GM20431 (cell line): ENCODE results near the gene PUS1.

ENCODE experiments used
- in situ Hi-C: fragments of 300-500 bp; cut with MseI, MboI; formaldehyde crosslinking; loops from one replicate; pipeline ENCODE4 v1.15.0; 2020; ENCODE audit warnings: low sequenced_read_pairs; ENCODE audit not compliant: unreplicated experiment

PUS1 gene

DNA sequence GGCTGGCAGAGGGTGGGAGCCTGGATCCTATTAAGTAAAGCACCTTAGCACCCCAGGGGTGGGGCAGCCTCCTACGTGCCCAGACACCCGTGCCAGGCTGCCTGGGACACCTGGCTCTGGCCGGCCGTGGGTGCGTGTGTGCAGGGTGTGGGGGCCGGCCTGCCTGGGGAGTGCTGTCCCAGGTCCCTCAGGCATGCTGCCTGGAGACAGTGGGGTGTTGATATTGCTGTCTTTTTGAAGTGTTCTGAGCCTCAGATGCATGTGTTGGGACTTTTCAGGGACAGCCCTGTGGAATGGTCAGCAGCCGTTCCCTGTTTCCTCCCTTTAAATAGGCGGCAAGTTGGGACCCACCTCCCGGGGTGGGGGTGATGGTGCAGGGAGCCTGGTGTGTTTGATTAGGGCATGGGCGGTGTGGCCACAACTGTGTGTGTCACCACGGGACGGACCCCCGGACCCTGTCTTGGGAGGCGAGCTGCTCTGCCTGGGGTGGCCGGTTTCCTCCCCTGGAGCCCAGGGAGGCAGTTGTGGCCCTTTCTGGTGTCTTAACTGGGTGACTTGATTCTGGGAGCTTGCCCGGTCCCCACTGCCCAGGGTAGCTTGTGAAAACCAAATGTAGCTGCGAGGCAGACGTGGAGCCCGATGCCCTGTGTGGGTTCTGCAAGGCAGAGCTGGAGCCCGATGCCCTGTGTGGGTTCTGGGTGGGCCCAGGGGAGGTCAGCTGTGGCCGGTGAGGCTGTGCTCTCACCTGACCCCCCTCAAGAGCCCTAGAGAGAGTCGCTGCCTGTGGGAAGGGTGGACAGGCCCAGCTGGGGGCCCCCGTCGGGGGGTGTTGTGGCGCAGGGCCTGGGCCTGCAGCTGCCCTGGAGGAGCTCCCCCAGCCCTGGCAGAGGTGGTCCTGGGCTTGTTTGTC is 26.5 kb upstream of the PUS1 start:
- in situ Hi-C loops = no loop called here

DNA sequence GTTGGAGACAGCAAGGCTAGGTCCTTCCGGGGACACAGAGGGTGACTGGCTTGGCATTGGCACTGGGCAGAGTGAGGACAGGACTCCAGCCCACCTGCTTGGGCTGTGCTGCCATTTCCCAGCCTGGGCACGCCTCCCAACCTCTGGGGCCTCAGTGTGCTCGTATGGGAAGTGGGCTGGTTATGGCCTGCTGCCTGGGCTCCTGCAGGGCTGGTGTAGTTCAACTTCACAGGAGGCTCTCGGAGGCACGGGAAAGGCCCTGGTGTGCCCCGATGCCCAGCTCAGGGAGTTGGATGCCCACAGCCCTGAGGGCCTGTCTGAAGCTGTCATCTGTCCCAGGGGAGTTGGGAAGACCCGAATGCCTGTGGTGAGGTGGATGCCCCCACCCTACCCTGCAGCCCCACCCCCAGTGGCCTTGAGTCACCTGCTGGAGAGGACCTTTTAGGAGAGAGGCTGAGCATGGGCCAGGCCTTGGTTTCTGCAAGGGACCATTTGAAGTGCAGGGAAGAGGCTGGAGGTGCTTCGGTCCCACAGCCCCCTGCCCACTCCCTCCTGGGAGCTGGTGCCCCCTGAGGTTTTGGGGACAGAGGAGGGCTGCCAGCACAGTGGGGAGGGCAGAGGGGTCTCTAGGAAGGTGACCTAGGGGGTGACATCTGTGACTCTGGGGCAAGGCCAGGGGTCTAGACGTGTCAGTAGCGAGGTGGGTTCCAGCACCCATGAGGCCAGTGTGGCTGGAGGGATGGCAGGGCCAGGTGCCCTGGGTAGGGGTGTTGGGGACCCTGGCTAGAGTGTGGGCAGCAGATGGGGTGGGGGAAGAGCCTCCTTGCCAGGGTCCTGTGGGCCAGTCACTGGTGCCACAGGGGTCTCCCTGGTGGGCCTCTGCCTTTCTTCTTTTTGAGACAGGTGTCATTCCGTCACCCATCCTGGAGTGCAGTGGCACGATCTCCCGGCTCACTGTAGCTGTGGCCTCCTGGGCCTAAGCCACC is 25.5 kb upstream of the PUS1 start:
- in situ Hi-C loops = no loop called here

DNA sequence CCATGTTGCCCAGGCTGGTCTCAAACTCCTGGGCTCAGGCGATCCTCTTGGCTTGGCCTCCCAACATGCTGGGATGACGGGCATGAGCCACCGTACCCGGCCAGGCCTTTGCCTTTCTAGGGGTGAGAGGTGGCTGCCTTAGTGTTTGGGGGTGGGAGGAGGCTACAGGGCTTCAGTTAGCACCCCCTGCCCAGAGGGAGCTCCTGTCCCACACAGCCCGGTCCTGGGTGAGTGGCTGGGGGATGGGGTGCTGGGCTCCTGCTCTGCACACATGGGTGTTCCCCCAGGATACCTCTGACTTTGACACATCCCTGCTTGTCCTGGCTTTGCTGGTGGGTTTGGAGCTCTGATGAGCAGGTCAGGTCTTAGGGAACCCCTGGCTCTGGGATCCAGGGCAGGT is 24.7 kb upstream of the PUS1 start:
- in situ Hi-C loops = no loop called here

GRCh38 chr12:131905081-131905629 is 23.9 kb upstream of the PUS1 start:
- in situ Hi-C loops = no loop called here

DNA sequence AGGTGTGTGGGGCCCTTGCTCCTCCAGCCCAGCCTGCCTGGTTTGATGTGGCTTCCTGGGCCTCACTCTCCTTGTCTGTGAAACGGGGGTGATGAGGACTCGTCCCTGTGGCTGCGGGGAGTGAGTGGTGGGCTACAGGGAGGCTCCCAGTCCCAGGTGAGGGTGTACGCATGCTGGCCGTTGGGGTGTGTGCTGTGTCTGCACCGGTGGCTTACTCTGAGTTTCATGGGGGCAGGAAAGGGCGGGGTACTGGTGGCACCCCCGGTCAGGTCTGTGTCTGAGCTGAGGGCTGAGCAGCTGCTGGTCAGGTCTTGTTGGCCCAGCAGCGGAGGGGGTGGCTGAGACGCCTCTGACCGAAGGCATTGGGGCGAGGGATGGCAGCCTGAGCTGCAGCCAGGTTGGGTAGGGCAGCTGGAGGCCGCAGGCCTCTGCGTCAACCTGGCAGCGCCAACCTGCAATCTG is 23.4 kb upstream of the PUS1 start:
- in situ Hi-C loops = no loop called here

DNA sequence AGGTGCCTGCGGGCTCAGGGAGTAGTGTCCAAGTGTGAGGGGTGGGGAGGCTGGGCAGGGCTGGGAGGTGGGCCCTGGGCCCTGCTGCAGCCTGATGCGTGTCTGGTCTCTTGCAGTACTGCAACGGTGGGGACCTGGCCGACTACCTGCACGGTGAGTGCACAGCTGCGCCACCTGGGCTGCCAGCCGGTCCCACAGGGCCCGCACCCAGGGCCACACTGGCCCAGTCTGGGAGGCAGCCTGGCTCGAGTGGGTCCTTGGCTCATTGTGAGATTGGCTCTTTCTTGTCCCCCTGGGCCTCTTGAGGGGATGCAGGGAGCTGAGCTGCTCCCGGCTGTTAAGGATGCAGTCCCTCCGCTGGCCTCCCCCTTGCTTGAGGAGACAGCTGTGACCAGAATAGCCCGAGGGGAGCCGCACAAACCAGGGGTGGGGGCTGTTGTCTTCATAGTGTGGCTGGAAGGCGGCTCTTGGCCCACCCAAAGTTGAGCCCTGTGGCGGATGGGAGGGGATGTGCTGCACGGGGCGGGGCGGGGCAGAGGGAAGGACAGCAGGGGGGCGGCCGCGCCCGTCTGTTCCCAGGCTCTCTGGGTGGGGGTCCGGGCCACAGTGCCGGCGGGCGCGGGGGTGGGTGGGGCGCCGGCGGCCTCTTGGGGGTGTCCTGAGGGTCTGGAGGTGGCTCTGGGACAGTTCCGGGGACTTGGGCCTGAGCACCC is 21.5 kb upstream of the PUS1 start:
- in situ Hi-C loops = no loop called here

DNA sequence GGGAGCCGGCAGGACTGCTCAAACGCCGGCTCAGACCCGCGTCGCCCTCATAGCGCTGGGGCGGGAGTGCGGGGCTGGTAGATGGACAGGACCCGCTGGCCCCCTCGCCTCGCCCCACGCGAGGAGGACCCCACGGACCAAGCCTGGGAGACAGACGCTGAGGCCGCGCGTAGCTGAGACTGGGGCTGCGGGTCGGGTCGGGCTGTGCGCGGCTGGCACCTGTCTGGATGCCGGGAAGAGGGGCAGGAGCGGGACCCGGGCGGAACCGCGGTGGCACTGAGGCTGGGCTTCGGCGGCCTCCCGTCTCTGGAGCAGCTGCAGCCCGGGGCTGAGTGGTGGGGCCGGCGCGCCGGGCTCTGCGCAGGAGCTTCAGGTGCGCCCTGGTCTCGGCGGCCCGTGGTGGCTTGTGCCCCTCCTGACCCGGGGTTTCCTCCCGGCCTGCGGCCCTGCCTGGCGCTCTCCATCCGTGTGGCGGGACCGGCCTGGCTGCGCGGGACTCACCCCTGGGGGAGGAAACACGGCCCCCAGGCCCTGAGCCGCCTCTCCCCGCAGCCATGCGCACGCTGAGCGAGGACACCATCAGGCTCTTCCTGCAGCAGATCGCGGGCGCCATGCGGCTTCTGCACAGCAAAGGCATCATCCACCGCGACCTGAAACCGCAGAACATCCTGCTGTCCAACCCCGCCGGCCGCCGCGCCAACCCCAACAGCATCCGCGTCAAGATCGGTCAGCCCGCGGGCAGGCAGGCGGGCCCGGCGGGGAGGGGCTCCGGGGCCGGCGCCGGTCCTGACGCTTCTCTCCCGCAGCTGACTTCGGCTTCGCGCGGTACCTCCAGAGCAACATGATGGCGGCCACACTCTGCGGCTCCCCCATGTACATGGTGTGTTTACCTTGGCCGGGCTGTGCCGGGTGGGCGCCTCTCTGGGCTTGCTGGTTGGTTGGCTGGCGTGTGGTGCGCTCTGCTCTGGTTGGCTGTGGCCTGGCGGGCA is 20.7 kb upstream of the PUS1 start:
- in situ Hi-C loops = no loop called here

DNA sequence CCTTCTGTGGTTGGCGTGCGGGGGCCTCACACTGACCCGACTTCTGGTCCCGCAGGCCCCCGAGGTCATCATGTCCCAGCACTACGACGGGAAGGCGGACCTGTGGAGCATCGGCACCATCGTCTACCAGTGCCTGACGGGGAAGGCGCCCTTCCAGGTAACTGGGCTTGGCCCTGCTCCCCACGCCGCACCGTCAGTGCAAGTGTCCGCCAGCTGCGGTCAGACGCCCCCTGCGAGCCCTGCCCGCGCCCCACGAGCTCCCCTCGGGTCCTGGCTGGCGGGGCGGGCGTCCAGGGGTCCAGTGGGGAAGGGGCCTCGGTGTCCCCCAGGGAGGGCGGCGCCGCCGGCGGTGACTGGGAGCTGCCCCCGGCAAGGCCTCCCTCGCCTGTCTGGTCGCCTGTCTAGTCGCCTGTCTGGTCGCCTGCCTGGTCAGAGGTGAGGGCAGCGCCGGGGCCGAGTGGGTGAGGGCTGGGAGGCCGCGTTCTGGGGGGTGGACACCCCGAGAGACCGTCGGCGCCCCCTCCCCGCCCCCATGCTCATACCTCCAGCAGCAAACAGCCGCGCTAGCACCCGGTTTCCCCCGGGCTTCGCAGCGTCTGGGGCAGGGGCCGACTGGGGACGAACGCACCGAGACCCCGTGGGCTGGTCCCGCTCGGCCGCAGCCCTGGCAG is 19.9 kb upstream of the PUS1 start:
- in situ Hi-C loops = no loop called here

DNA sequence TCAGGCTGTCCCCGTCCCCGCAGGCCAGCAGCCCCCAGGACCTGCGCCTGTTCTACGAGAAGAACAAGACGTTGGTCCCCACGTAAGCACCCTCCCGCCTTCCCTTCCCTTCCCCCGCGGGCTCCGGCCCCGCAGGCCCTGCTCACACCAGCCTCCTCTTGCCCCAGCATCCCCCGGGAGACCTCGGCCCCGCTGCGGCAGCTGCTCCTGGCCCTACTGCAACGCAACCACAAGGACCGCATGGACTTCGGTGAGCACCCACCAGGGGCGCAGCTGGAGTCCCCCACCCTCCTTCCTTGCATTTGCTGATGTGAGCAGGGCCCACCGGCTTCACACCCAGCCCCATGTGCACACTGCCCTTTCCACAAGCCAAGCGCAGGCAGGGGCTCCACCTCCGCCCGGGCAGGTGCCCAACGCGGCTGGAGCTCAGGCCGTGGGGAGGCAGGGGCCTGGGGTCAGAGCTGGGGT is 19.3 kb upstream of the PUS1 start:
- in situ Hi-C loops = no loop called here

DNA sequence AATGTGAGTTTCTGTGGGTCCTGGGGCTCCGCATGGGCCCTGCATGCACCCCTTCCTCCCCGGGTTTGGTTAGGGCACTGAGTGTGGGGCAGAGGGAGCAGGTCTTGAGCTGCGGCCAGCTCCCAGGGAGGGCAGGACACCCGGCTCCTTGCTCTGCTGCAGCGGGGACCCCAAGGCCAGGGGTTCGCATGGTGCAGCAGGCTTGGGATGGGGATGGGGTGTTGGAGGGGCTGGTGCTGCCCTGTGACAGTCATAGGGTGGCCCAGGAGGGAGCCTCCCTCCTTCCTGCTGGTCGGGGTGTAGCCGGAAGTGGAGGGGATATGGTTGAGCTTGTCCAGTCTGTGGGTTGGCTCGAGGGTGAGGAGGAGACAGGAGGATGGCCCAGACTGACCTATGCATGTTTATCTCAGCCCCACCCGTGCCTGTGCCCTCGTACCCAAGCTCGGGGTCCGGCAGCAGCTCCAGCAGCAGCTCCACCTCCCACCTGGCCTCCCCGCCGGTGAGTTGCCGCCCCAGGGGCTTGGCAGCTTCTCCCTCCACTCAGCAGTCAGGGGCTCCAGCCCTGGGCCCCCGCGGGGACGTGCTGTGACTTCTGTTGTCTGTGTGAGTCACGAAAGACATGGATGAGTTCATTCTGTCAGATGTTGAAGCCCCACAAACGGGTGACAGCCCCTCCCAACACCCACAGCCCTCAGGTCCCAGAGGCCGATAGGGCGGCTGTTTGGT is 18.6 kb upstream of the PUS1 start:
- in situ Hi-C loops = no loop called here

DNA sequence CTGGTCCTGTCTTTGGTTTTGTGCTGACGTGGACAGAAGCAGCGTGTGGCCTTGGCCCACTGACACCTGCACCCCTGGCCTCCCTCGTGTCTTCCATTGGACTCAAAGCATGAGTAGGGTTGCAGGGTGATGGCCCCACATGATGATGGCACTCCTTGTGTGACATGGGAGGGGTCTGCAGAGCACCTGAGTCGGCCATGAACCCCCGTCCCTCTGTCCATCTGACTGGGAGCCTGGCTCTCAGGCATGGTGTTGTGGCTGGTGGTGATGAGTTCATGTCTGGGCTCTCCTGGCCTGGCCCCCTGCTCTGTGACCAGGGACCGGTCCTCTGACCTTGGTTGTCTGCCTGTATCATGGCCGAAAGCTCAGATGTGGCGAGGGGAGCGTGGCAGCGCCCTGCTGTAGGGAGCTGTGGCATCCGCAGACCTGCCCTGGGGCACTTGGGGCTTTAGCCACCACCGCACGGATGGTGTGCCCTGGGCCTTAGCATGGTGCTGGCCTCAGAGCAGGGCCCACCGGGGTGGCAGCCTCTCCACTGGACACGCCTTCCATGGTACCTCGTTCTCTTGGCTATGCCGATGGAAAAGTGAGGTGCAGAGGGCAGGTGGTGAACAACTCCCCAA is 17.9 kb upstream of the PUS1 start:
- in situ Hi-C loops = no loop called here

- in situ Hi-C loops = no loop called here
These were observed 17.1 kb upstream of the PUS1 start for GRCh38 chr12:131911851-131912477.

DNA sequence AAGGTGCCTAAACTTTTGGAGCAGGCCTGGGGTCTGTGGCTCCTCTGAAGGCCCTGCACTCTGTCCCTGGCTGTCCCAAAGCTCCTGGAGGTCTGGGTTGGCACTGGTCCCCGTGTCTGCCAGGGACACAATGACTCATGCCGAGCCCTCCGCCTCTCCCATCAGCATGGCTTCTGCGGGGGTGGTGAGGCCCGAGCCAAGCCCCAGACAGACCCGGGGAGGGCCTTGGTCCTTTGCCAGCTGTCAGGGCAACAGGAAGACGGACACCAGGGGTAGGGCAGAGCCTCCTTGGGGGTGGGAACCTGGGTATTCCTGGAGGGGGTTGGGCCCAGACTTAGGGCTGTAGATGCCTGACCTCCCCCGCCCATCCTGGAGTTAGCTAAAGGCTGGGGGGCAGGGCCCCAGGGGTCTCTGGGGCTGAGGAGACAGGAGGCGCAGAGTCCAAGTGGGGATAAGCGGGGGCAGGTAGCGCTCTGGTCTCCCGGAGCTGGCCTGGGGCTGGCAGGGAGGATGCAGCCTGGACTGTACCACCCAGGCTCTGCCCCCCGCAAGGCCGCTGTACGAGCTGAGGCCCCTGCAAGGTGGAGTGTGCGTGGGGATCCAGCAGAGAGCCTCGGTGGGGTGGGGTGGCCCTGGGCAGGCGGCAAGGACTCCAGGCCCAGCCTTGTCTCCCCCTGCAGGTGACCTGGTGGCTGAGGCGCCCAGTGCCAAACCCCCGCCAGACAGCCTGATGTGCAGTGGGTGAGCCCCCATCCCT is 16.4 kb upstream of the PUS1 start:
- in situ Hi-C loops = no loop called here

DNA sequence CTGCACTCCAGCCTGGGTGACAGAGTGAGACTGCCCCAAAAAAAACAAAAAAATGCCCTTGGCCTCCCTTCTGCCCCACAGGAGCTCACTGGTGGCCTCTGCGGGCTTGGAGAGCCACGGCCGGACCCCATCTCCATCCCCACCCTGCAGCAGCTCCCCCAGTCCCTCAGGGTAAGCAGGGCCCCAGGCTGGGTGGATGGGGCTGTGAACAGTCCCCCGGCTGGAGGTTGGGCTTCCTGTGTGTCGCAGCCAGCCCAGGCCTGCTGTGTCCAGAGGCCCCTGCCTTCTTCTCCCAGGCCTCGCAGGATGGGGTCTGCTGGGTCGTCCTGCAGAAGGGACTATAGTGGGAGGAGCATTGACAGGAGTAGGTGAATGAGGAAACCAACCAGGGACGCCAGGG is 15.4 kb upstream of the PUS1 start:
- in situ Hi-C loops = no loop called here

DNA sequence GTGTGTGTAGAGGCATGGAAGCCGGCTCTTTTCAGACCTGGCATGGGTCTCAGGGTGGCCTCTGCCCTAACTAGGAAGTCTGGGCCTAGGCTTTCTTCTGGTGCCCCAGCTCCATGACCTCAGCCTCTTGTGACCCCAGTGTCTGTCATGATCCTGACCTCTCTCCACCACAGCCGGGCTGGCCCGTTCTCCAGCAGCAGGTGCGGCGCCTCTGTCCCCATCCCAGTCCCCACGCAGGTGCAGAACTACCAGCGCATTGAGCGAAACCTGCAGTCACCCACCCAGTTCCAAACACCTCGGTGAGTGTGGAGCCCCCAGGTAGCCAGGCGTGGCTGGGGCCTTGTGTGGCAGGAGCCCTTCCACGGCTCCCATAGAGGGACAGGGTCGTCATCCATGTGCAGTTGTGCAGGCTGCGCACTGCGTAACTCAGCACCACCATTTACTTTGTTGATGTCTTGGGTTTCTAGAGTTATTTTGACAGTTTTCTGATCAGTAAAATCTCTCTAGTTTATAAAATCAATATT is 14.8 kb upstream of the PUS1 start:
- in situ Hi-C loops = no loop called here
